ENCODE measurements around the gene LBX1. TPM values are rescaled to one million over a fixed set of nuclear protein-coding genes. Genes with fewer than 3 reads are reported as not detected.

The LBX1 gene
- total RNA-seq, 1 donor from 2014 or later: not detected

GRCh38 chr10:101236376-101237080 is 7.3 kb upstream of the LBX1 start:
- ATAC-seq (peak in 1 of 2 donors; percentile 23), DNase-seq (no peak)
- H3K4me1 ChIP-seq: peaks cover 10% of the 10 kb centered on the region
- no peaks in the 10 kb centered on the region for H3K9me3 ChIP-seq
- peaks cover 93% of the 10 kb centered on the region for H3K27me3 ChIP-seq (ENCODE audit: low read depth)
- intact Hi-C loops (cut with DNase I): no loop called here
- TF ChIP-seq CTCF (IDR thresholded peaks at IDR 0.05): no peak
- H3K27ac ChIP-seq: no peak overlapping the region
- no peaks in the 10 kb centered on the region for H3K36me3 ChIP-seq
- no peak overlapping the region for H3K4me3 ChIP-seq

DNA sequence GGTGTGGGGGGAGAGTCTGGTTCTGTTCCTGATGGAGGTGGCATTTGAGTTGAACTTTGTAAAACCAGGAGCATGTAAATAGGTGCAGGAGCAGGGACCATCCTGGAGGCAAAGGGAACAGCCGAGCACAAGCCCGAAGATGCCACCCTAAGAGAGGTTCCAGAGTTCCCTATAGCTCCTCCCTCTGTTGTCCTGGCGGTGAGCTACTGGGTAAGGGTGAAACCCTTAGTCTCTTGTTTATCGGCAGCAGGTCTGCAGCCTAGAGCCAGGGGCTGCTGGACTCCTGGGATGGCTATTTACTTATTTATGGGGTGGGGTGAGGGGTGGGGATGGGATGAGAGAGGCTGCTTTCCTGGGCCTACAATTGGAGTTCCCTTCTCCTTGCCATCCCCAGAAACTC is 6.5 kb upstream of the LBX1 start:
- ATAC-seq (no peak), DNase-seq (no peak)
- no peak for TF ChIP-seq CTCF (IDR thresholded peaks at IDR 0.05)
- H3K9me3 ChIP-seq: no peaks in the 10 kb centered on the region
- intact Hi-C loops (cut with DNase I): no loop called here
- H3K4me1 ChIP-seq: peaks cover 10% of the 10 kb centered on the region
- H3K36me3 ChIP-seq: no peaks in the 10 kb centered on the region
- no peak overlapping the region for H3K27ac ChIP-seq
- H3K27me3 ChIP-seq (ENCODE audit: low read depth): peaks cover 96% of the 10 kb centered on the region
- H3K4me3 ChIP-seq: no peak overlapping the region

DNA sequence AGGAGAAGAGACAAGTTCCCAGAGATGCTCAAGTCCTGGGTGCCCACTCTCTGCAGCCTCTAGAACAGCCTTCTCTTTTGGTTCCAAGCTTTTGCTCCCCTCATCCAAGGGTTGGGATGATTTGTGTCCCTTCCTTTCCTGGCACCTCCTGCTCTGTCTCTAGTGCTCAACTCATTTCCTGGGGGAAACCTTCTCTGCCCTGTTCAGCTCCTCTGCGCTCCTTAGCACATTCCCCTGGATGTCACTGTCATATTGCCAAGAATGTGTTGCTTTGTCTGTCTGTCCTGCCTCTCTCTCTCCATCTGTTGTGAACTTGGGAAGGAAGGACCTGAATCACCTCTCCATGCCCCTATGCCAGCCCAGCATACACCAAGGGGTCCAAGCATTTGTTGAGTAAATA is 5.1 kb upstream of the LBX1 start:
- H3K27me3 ChIP-seq (ENCODE audit: low read depth): peaks cover 100% of the 10 kb centered on the region
- no peak for DNase-seq
- intact Hi-C loops (cut with DNase I): no loop called here
- no peaks in the 10 kb centered on the region for H3K9me3 ChIP-seq
- H3K4me1 ChIP-seq: peaks cover 21% of the 10 kb centered on the region
- no peak overlapping the region for H3K27ac ChIP-seq
- no peak for ATAC-seq
- no peak overlapping the region for H3K4me3 ChIP-seq
- no peaks in the 10 kb centered on the region for H3K36me3 ChIP-seq
- no peak for TF ChIP-seq CTCF (IDR thresholded peaks at IDR 0.05)

GRCh38 chr10:101233863-101234262 is 4.6 kb upstream of the LBX1 start:
- Histone ChIP-seq H3K4me1 (peaks cover 25% of the 10 kb centered on the region), H3K27me3 (ENCODE audit: low read depth) (peaks cover 100% of the 10 kb centered on the region), H3K4me3 (no peak overlapping the region), H3K27ac (no peak overlapping the region), H3K9me3 (no peaks in the 10 kb centered on the region), H3K36me3 (no peaks in the 10 kb centered on the region)
- no peak for TF ChIP-seq CTCF (IDR thresholded peaks at IDR 0.05)
- intact Hi-C loops (cut with DNase I): no loop called here
- ATAC-seq (no peak), DNase-seq (no peak)

GRCh38 chr10:101233443-101233842 is 4.2 kb upstream of the LBX1 start:
- no peak for DNase-seq
- H3K4me3 ChIP-seq: no peak overlapping the region
- intact Hi-C loops (cut with DNase I): no loop called here
- no peak for TF ChIP-seq CTCF (IDR thresholded peaks at IDR 0.05)
- H3K36me3 ChIP-seq: no peaks in the 10 kb centered on the region
- H3K27me3 ChIP-seq (ENCODE audit: low read depth): peaks cover 100% of the 10 kb centered on the region
- ATAC-seq: no peak
- no peaks in the 10 kb centered on the region for H3K9me3 ChIP-seq
- no peak overlapping the region for H3K27ac ChIP-seq
- peaks cover 26% of the 10 kb centered on the region for H3K4me1 ChIP-seq

Measured in lower lobe of right lung (tissue), 2 donors.